HCT116 (cell line): ENCODE data around the gene IL1R1.

Experiments
- ELF1 ChIP-seq: IDR thresholded peaks from 2 replicates; pipeline ENCODE4 v1.6.1; 2012; ENCODE audit warnings: low read depth, borderline replicate concordance
- EZH2 ChIP-seq: fragments of 200-600 bp; sonication (generic); IDR thresholded peaks from 2 replicates; pipeline ENCODE4 v1.6.1; 2017; ENCODE audit warnings: antibody characterized with exemption, mixed run types
- FOSL1 ChIP-seq: IDR thresholded peaks from 2 replicates; pipeline ENCODE4 v1.6.1; 2012; ENCODE audit warnings: low read depth
- POLR2A ChIP-seq: IDR thresholded peaks from 2 replicates; pipeline ENCODE4 v1.7.0; 2011; ENCODE audit warnings: borderline replicate concordance; ENCODE audit not compliant: insufficient read depth, insufficient read length; ENCODE audit errors: extremely low read depth
- POLR2AphosphoS5 ChIP-seq: IDR thresholded peaks from 2 replicates; pipeline ENCODE4 v1.6.1; 2011; ENCODE audit warnings: mild to moderate bottlenecking, low read depth, low read length, moderate library complexity
- SRF ChIP-seq: IDR thresholded peaks from 2 replicates; pipeline ENCODE4 v1.6.1; 2012; ENCODE audit warnings: low read depth
- TF ChIP-seq, protein P1 (sequence below), 3 experiments: fragments of 200-600 bp in 1 of 3; sonication (generic) in 1 of 3; IDR thresholded peaks in 2 of 3; conservative IDR thresholded peaks in 1 of 3; 2 replicates each; pipeline ENCODE4 v1.5.1; 2012 to 2017; ENCODE audit warnings: low read depth in 2 of 3, low read length in 2 of 3, antibody characterized with exemption in 1 of 3, borderline replicate concordance in 1 of 3, control low read depth in 1 of 3, mild to moderate bottlenecking in 1 of 3, mixed read lengths in 1 of 3, mixed run types in 1 of 3, moderate library complexity in 1 of 3; ENCODE audit not compliant: insufficient read depth in 1 of 3
- TF ChIP-seq, protein P2 (sequence below): IDR thresholded peaks from 2 replicates; pipeline ENCODE4 v1.6.1; 2012; ENCODE audit warnings: low read depth
- TF ChIP-seq, protein P3 (sequence below): IDR thresholded peaks from 2 replicates; pipeline ENCODE4 v1.6.1; 2012
- TF ChIP-seq, protein P4 (sequence below): IDR thresholded peaks from 2 replicates; pipeline ENCODE4 v1.6.1; 2012

DNA sequence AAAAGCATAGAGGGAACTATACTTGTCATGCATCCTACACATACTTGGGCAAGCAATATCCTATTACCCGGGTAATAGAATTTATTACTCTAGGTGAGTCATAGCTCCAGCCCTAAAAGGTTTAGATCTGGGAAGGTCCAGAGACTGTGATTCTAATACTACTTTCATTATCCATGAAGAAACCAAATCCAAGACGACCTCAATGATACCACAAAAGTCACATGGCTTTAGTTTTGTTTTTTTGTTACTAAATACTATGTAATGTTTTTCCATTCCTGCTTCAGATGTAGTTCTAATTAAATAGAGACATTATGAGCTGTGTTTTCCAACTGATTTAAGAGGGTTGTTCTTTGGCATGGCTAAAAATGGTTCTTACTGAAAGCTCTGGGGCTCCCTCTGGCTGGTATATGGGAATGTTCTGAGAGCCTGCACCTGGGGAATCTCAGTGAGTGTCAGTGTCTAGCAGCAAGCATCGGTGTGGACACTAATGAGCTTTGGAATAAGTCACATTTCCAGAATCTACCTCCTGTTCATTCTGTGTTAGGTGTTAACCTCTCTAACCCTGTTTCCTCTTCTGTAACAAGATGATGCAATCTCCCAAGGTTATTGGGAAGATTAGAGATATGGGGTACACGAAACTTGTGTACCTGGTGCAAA, 23.8 kb downstream of the IL1R1 start:
- TF ChIP-seq, protein P1, sequence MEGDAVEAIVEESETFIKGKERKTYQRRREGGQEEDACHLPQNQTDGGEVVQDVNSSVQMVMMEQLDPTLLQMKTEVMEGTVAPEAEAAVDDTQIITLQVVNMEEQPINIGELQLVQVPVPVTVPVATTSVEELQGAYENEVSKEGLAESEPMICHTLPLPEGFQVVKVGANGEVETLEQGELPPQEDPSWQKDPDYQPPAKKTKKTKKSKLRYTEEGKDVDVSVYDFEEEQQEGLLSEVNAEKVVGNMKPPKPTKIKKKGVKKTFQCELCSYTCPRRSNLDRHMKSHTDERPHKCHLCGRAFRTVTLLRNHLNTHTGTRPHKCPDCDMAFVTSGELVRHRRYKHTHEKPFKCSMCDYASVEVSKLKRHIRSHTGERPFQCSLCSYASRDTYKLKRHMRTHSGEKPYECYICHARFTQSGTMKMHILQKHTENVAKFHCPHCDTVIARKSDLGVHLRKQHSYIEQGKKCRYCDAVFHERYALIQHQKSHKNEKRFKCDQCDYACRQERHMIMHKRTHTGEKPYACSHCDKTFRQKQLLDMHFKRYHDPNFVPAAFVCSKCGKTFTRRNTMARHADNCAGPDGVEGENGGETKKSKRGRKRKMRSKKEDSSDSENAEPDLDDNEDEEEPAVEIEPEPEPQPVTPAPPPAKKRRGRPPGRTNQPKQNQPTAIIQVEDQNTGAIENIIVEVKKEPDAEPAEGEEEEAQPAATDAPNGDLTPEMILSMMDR (IDR thresholded peaks at IDR 0.05 in 2 of 3, conservative IDR thresholded peaks at IDR 0.05 in 1 of 3; ENCODE audit: borderline replicate concordance in 1 of 3, insufficient read depth in 1 of 3, low read depth in 2 of 3, low read length in 2 of 3), result peak; percentile 40 to 68 (median 47); a peak in 4 of 6 replicates
- TF ChIP-seq, protein P2, sequence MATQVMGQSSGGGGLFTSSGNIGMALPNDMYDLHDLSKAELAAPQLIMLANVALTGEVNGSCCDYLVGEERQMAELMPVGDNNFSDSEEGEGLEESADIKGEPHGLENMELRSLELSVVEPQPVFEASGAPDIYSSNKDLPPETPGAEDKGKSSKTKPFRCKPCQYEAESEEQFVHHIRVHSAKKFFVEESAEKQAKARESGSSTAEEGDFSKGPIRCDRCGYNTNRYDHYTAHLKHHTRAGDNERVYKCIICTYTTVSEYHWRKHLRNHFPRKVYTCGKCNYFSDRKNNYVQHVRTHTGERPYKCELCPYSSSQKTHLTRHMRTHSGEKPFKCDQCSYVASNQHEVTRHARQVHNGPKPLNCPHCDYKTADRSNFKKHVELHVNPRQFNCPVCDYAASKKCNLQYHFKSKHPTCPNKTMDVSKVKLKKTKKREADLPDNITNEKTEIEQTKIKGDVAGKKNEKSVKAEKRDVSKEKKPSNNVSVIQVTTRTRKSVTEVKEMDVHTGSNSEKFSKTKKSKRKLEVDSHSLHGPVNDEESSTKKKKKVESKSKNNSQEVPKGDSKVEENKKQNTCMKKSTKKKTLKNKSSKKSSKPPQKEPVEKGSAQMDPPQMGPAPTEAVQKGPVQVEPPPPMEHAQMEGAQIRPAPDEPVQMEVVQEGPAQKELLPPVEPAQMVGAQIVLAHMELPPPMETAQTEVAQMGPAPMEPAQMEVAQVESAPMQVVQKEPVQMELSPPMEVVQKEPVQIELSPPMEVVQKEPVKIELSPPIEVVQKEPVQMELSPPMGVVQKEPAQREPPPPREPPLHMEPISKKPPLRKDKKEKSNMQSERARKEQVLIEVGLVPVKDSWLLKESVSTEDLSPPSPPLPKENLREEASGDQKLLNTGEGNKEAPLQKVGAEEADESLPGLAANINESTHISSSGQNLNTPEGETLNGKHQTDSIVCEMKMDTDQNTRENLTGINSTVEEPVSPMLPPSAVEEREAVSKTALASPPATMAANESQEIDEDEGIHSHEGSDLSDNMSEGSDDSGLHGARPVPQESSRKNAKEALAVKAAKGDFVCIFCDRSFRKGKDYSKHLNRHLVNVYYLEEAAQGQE, result no peak
- TF ChIP-seq FOSL1, result no peak
- TF ChIP-seq, protein P3, sequence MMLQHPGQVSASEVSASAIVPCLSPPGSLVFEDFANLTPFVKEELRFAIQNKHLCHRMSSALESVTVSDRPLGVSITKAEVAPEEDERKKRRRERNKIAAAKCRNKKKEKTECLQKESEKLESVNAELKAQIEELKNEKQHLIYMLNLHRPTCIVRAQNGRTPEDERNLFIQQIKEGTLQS, result no peak
- no peak for TF ChIP-seq EZH2
- TF ChIP-seq, protein P4, sequence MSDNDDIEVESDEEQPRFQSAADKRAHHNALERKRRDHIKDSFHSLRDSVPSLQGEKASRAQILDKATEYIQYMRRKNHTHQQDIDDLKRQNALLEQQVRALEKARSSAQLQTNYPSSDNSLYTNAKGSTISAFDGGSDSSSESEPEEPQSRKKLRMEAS, result no peak
- no peak for TF ChIP-seq POLR2A
- TF ChIP-seq ELF1, result no peak
- TF ChIP-seq SRF, result no peak
- no peak for TF ChIP-seq POLR2AphosphoS5
